COR-L47 (cell line): ENCODE data around the gene OR14J1.
"Not testable (repeated sequence)": the region's sequence is repeated elsewhere in the genome, so short reads cannot be mapped to it uniquely, and the experiment has no call there.

Experiments
- DNase-seq: peaks from one replicate; lab custom pipeline; 2025; lab: John Stamatoyannopoulos, UW

Gene OR14J1, protein sequence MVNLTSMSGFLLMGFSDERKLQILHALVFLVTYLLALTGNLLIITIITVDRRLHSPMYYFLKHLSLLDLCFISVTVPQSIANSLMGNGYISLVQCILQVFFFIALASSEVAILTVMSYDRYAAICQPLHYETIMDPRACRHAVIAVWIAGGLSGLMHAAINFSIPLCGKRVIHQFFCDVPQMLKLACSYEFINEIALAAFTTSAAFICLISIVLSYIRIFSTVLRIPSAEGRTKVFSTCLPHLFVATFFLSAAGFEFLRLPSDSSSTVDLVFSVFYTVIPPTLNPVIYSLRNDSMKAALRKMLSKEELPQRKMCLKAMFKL

GRCh38 chr6:29301316-29301715 lies at the start of gene OR14J1:
Gene OR14J1 (plus strand): TSS chr6:29301701. CDS start chr6:29306690, 4,989 bp downstream.
- DNase-seq, result no peak

GRCh38 chr6:29251736-29252135 lies 49.8 kb upstream of the OR14J1 start:
- DNase-seq, result no peak

- DNase-seq, result no peak
Observed at GRCh38 chr6:29255530-29255929, 46.0 kb upstream of the OR14J1 start.

DNA sequence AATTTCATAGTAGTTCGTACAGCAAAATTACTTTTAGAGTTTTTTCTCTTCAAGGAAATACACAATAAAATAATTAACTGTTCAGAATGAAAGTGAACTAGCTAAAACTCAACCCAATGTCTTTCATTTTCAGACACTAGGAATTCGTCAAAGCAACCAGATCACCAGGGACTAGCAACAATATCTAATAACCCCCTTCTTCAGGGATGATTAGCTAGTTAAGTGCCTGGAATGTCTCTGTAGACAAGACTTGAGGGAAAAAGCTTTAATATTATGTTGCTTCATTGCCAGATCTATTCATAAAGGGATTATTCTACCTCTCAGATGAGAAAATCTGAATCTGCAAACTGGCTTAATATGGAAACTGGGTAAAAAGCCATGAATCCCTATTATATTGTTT lies 41.8 kb upstream of the OR14J1 start:
- DNase-seq, result no peak

DNA sequence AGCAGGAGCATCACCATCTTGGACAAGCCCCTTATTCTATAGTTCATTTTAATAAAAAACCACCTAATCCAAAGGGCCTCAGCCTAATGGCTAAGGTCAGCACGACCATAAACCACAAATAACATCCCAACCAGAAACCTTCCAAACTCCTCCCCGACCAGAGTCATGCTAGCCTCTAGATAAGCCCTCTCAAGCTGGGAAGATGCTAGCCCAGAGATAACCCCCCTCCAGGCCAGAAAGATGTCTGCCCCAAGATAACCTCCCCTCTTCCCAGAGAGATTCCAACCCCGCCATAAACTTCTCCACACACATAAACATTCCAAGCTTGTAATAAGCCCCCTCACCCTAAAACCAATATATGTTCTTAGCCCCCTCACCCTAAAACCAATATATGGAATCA lies 38.5 kb upstream of the OR14J1 start:
- DNase-seq, result no peak

DNA sequence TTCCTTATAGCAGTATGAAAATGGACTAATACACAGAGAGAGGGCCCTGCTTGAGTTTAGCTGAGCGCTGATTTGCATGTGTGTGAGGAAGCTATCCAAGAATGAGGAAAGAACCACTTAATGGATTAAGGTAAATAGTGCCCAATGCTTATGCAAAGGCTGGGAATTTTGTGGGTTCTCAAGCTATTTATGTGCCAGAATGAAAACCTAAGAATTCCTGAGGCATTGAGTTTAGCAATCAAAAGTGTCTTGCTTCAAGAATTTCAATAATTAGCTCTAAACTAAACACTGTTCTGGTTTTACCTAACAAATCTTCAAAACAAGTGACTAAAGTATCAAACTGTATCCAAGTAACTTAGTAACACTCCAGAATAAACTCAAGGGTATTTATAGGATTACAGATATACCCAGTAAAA lies 7.0 kb upstream of the OR14J1 start:
- DNase-seq, result no peak

- DNase-seq, result no peak
Observed at GRCh38 chr6:29295181-29295585, 6.3 kb upstream of the OR14J1 start.

GRCh38 chr6:29295623-29296022 lies 5.9 kb upstream of the OR14J1 start:
- no peak for DNase-seq

GRCh38 chr6:29319931-29320330 lies 18.4 kb downstream of the OR14J1 start:
- no peak for DNase-seq

GRCh38 chr6:29323332-29323731 lies 21.8 kb downstream of the OR14J1 start:
- not testable (repeated sequence) for DNase-seq

- DNase-seq, result no peak
Observed at GRCh38 chr6:29325777-29326176, 24.3 kb downstream of the OR14J1 start.

GRCh38 chr6:29332676-29333075 lies 31.2 kb downstream of the OR14J1 start:
- DNase-seq, result no peak

DNA sequence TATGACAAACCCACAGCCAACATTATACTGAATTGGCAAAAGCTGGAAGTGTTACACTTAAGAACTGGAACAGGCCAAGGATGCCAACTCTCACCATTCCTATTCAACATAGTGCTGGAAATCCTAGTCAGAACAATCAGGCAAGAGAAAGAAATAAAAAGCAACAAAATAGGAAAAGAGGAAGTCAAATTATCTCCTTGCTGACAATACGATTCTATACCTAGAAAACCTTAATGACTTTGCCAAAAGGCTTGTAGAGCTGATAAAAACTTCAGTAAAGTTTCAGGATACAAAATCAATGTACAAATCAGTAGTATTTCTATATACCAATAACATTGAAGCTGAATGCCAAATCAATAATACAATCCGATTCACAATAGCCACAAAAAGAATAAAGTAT lies 34.8 kb downstream of the OR14J1 start:
- DNase-seq, result no peak

- DNase-seq, result no peak
Observed at GRCh38 chr6:29345380-29345779, 43.9 kb downstream of the OR14J1 start.

- not testable (repeated sequence) for DNase-seq
Observed at GRCh38 chr6:29349348-29349747, 47.8 kb downstream of the OR14J1 start.

- no peak for DNase-seq
Observed at GRCh38 chr6:29354980-29355379, 53.5 kb downstream of the OR14J1 start.

GRCh38 chr6:29355603-29356002 lies 54.1 kb downstream of the OR14J1 start:
- no peak for DNase-seq
